HEK293 (cell line): ENCODE data around the gene VAV2.

Source experiments
- CTCF ChIP-seq: fragments of 450-650 bp; formaldehyde crosslinking; IDR thresholded peaks from 2 replicates; pipeline ENCODE4 v1.5.1; 2016; ENCODE audit warnings: missing biosample characterization, missing genetic modification characterization
- GLIS1 ChIP-seq: fragments of 450-650 bp; formaldehyde crosslinking; IDR thresholded peaks from 2 replicates; pipeline ENCODE4 v1.5.1; 2016; ENCODE audit warnings: missing biosample characterization, missing genetic modification characterization
- GLIS2 ChIP-seq: fragments of 450-650 bp; formaldehyde crosslinking; IDR thresholded peaks from 2 replicates; pipeline ENCODE4 v1.5.1; 2016; ENCODE audit warnings: missing biosample characterization, missing genetic modification characterization
- HOXC10 ChIP-seq: sonication (generic); formaldehyde crosslinking; IDR thresholded peaks from 2 replicates; pipeline ENCODE4 v1.8.1; 2023; ENCODE audit warnings: mild to moderate bottlenecking, missing genetic modification reagents
- KLF16 ChIP-seq: fragments of 450-650 bp; formaldehyde crosslinking; IDR thresholded peaks from 2 replicates; pipeline ENCODE4 v1.5.1; 2017; ENCODE audit warnings: missing biosample characterization, missing genetic modification characterization
- KLF9 ChIP-seq: fragments of 450-650 bp; formaldehyde crosslinking; IDR thresholded peaks from 2 replicates; pipeline ENCODE4 v1.5.1; 2016; ENCODE audit warnings: missing biosample characterization, missing genetic modification characterization, low read depth
- PRDM2 ChIP-seq: fragments of 450-650 bp; formaldehyde crosslinking; IDR thresholded peaks from 2 replicates; pipeline ENCODE4 v1.5.1; 2016; ENCODE audit warnings: missing biosample characterization, missing genetic modification characterization, borderline replicate concordance
- PRDM6 ChIP-seq: fragments of 450-650 bp; formaldehyde crosslinking; IDR thresholded peaks from 2 replicates; pipeline ENCODE4 v1.5.1; 2017; ENCODE audit warnings: missing biosample characterization, missing genetic modification characterization
- SP2 ChIP-seq: fragments of 450-650 bp; formaldehyde crosslinking; IDR thresholded peaks from 2 replicates; pipeline ENCODE4 v1.5.1; 2016; ENCODE audit warnings: missing biosample characterization, missing genetic modification characterization
- ZBTB44 ChIP-seq: fragments of 450-650 bp; IDR thresholded peaks from 2 replicates; pipeline ENCODE4 v1.5.1; 2018; ENCODE audit warnings: missing biosample characterization, mild to moderate bottlenecking, missing genetic modification characterization
- ZNF138 ChIP-seq: fragments of 450-650 bp; formaldehyde crosslinking; IDR thresholded peaks from 2 replicates; pipeline ENCODE4 v1.5.1; 2016; ENCODE audit warnings: missing biosample characterization, missing genetic modification characterization, borderline replicate concordance
- ZNF175 ChIP-seq: fragments of 450-650 bp; formaldehyde crosslinking; IDR thresholded peaks from 2 replicates; pipeline ENCODE4 v1.5.1; 2016; ENCODE audit warnings: missing biosample characterization, missing genetic modification characterization
- ZNF214 ChIP-seq: fragments of 450-650 bp; formaldehyde crosslinking; IDR thresholded peaks from 2 replicates; pipeline ENCODE4 v1.5.1; 2017; ENCODE audit warnings: missing biosample characterization, mild to moderate bottlenecking, missing genetic modification characterization, borderline replicate concordance
- ZNF366 ChIP-seq: fragments of 450-650 bp; formaldehyde crosslinking; conservative IDR thresholded peaks from 2 replicates; pipeline ENCODE4 v1.5.1; 2016; ENCODE audit warnings: missing biosample characterization, missing genetic modification characterization
- ZNF510 ChIP-seq: fragments of 450-650 bp; formaldehyde crosslinking; IDR thresholded peaks from 2 replicates; pipeline ENCODE4 v1.5.1; 2018; ENCODE audit warnings: mild to moderate bottlenecking, missing genetic modification characterization, missing biosample characterization; ENCODE audit not compliant: insufficient replicate concordance
- ZNF530 ChIP-seq: fragments of 450-650 bp; formaldehyde crosslinking; IDR thresholded peaks from 2 replicates; pipeline ENCODE4 v1.5.1; 2016; ENCODE audit warnings: low read depth, missing biosample characterization, missing genetic modification characterization
- ZNF560 ChIP-seq: fragments of 450-650 bp; formaldehyde crosslinking; IDR thresholded peaks from 2 replicates; pipeline ENCODE4 v1.5.1; 2017; ENCODE audit warnings: missing biosample characterization, missing genetic modification characterization, borderline replicate concordance
- ZNF561 ChIP-seq: fragments of 450-650 bp; IDR thresholded peaks from 2 replicates; pipeline ENCODE4 v1.5.1; 2018; ENCODE audit warnings: missing biosample characterization, missing genetic modification characterization, borderline replicate concordance
- ZNF843 ChIP-seq: fragments of 450-650 bp; formaldehyde crosslinking; IDR thresholded peaks from 2 replicates; pipeline ENCODE4 v1.5.1; 2016; ENCODE audit warnings: missing biosample characterization, missing genetic modification characterization
- TF ChIP-seq, protein P1 (sequence below): fragments of 450-650 bp; formaldehyde crosslinking; IDR thresholded peaks from 2 replicates; pipeline ENCODE4 v1.5.1; 2016; ENCODE audit warnings: missing biosample characterization, missing genetic modification characterization
- TF ChIP-seq, protein P2 (sequence below): fragments of 450-650 bp; formaldehyde crosslinking; IDR thresholded peaks from 2 replicates; pipeline ENCODE4 v1.5.1; 2017; ENCODE audit warnings: missing biosample characterization, missing genetic modification characterization

The VAV2 gene

DNA sequence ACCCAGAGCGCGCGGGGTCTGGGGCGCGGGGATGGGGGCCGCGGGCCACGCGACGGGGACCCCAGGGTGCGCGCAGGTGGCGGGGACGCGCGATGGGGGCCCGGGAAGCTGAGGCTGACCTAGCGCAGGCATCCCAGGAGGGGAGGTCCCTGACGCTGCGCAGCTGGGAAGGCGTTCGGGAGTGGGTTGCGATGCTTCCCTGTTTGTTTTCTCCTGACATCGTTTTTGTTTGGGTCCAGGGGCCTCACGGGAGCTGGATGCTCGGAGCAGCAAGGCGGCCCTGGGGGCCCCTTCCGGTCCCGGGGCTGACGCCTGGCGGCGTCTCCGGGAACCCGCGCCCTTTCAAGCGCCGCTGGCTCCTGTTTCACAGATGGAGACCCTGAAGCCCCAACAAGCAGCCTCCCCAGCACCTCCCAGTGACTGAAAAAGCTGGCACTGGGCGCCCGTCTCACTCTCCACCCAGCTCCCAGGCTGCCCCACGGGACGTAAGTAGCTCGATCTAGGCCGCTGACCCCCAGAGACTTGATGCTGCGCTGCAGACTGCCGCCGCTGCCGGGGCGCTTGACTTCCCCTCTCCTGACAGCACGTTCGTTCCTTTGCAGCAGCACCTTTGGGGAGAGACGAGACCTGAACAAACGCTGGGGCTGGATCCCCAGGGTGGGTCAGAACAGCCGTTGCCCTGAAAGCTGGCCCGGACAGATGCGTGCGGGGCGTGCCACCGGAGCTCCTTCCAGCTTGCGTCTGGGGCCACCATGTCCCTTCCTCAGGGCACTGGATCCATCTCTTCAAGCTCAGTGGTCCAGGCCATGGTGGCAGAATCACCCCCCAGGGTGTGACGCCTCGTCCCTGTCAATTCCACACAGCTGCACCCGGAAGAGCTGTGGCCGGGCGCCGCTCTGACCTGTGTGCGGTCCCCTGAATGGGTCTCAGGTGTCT is 33.8 kb upstream of the VAV2 start (continued):
- no peak for TF ChIP-seq PRDM2 (tag by site-specific recombination)
- TF ChIP-seq, protein P1, sequence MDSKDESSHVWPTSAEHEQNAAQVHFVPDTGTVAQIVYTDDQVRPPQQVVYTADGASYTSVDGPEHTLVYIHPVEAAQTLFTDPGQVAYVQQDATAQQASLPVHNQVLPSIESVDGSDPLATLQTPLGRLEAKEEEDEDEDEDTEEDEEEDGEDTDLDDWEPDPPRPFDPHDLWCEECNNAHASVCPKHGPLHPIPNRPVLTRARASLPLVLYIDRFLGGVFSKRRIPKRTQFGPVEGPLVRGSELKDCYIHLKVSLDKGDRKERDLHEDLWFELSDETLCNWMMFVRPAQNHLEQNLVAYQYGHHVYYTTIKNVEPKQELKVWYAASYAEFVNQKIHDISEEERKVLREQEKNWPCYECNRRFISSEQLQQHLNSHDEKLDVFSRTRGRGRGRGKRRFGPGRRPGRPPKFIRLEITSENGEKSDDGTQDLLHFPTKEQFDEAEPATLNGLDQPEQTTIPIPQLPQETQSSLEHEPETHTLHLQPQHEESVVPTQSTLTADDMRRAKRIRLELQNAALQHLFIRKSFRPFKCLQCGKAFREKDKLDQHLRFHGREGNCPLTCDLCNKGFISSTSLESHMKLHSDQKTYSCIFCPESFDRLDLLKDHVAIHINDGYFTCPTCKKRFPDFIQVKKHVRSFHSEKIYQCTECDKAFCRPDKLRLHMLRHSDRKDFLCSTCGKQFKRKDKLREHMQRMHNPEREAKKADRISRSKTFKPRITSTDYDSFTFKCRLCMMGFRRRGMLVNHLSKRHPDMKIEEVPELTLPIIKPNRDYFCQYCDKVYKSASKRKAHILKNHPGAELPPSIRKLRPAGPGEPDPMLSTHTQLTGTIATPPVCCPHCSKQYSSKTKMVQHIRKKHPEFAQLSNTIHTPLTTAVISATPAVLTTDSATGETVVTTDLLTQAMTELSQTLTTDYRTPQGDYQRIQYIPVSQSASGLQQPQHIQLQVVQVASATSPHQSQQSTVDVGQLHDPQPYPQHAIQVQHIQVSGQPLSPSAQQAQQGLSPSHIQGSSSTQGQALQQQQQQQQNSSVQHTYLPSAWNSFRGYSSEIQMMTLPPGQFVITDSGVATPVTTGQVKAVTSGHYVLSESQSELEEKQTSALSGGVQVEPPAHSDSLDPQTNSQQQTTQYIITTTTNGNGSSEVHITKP (tag by site-specific recombination), result no peak
- no peak for TF ChIP-seq ZNF560 (tag by site-specific recombination)
- TF ChIP-seq ZBTB44 (tag by site-specific recombination), result no peak
- no peak for TF ChIP-seq HOXC10 (CRISPR knock-in tag)
- TF ChIP-seq, protein P2, sequence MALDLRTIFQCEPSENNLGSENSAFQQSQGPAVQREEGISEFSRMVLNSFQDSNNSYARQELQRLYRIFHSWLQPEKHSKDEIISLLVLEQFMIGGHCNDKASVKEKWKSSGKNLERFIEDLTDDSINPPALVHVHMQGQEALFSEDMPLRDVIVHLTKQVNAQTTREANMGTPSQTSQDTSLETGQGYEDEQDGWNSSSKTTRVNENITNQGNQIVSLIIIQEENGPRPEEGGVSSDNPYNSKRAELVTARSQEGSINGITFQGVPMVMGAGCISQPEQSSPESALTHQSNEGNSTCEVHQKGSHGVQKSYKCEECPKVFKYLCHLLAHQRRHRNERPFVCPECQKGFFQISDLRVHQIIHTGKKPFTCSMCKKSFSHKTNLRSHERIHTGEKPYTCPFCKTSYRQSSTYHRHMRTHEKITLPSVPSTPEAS (tag by site-specific recombination), result no peak
- TF ChIP-seq ZNF214 (tag by site-specific recombination), result no peak
- no peak for TF ChIP-seq ZNF510 (tag by site-specific recombination)
- TF ChIP-seq ZNF561 (tag by site-specific recombination), result no peak
- no peak for TF ChIP-seq KLF16
- TF ChIP-seq CTCF (tag by site-specific recombination), result peak; percentile 21; the same call in 1 of the 2 replicates
- no peak for TF ChIP-seq KLF9 (tag by site-specific recombination)
- TF ChIP-seq ZNF843, result no peak
- TF ChIP-seq SP2 (tag by site-specific recombination), result no peak
- TF ChIP-seq PRDM6 (tag by site-specific recombination), result no peak
- TF ChIP-seq GLIS2 (tag by site-specific recombination), result peak; percentile 86
- no peak for TF ChIP-seq ZNF138
- no peak for TF ChIP-seq ZNF175 (tag by site-specific recombination)
- peak; percentile 37; the same call in 1 of the 2 replicates for TF ChIP-seq GLIS1
- TF ChIP-seq ZNF530 (tag by site-specific recombination), result no peak
- no peak for TF ChIP-seq ZNF366
